Stimulated activated naive CD4-positive, alpha-beta T cell treated with Interleukin-2 at 50 U/mL for 16 hours (primary cell): ENCODE data around the gene FBF1.

Experiments used
- DNase-seq: peaks from one replicate; lab custom pipeline; 2025; lab: John Stamatoyannopoulos, UW

The FBF1 gene

GRCh38 chr17:75917141-75917916, 23.5 kb downstream of the FBF1 start:
- no peak for DNase-seq

GRCh38 chr17:75915268-75915667, 25.6 kb downstream of the FBF1 start:
- no peak for DNase-seq

GRCh38 chr17:75914643-75915267, 26.1 kb downstream of the FBF1 start:
- DNase-seq = no peak

GRCh38 chr17:75913537-75914210, 27.2 kb downstream of the FBF1 start:
- DNase-seq = no peak

- no peak for DNase-seq
Measured at GRCh38 chr17:75910699-75911098, 30.1 kb downstream of the FBF1 start.

- DNase-seq = no peak
Measured at GRCh38 chr17:75909812-75910274, 31.0 kb downstream of the FBF1 start.

GRCh38 chr17:75909051-75909811, 31.6 kb downstream of the FBF1 start:
- DNase-seq = no peak

- DNase-seq = no peak
Measured at GRCh38 chr17:75908201-75908600, 32.6 kb downstream of the FBF1 start.

- DNase-seq = no peak
Measured at GRCh38 chr17:75906143-75906884, 34.5 kb downstream of the FBF1 start.

GRCh38 chr17:75904749-75905521, 35.9 kb downstream of the FBF1 start, which contains the start of gene MRPL38:
TSS of gene MRPL38 (minus strand) at chr17:75904884. CDS start at chr17:75904875, 9 bp downstream.
- peak; percentile 92 for DNase-seq

- DNase-seq = no peak
Measured at GRCh38 chr17:75902406-75902805, 38.4 kb downstream of the FBF1 start.

GRCh38 chr17:75901727-75902126, 39.1 kb downstream of the FBF1 start:
- no peak for DNase-seq

GRCh38 chr17:75900691-75901533, 39.9 kb downstream of the FBF1 start:
- no peak for DNase-seq

- DNase-seq = no peak
Measured at GRCh38 chr17:75899767-75900468, 40.9 kb downstream of the FBF1 start.

- DNase-seq = no peak
Measured at GRCh38 chr17:75899353-75899752, 41.5 kb downstream of the FBF1 start.

- no peak for DNase-seq
Measured at GRCh38 chr17:75898791-75899190, 42.1 kb downstream of the FBF1 start.

GRCh38 chr17:75898065-75898464, 42.8 kb downstream of the FBF1 start:
- no peak for DNase-seq

- no peak for DNase-seq
Measured at GRCh38 chr17:75897160-75898019, 43.5 kb downstream of the FBF1 start.
